ENCODE data around the gene NRXN3.
"Not testable (repeated sequence)": the region's sequence is repeated elsewhere in the genome, so short reads cannot be mapped to it uniquely, and the experiment has no call there.

GRCh38 chr14:78541788-78542187 lies 371.6 kb downstream of the NRXN3 start:
- TF ChIP-seq CTCF (conservative IDR thresholded peaks at IDR 0.05; ENCODE audit: low read depth, low read length); EZH2 (IDR thresholded peaks at IDR 0.05; ENCODE audit: low read length, unreplicated experiment); EZH2phosphoT487 (IDR thresholded peaks at IDR 0.05; ENCODE audit: borderline replicate concordance, low read length): not testable (repeated sequence)
